HCT116 (cell line): ENCODE measurements around the gene SLC10A7. TPM values are rescaled to one million over a fixed set of nuclear protein-coding genes. Genes with fewer than 3 reads are reported as not detected.

Source experiments
- ATAC-seq: fragments of 200-7000 bp; cut with Tn5 transposase; 2 replicates; pipeline ENCODE4 v1.9.1; 2020; ENCODE audit warnings: mild to moderate bottlenecking, moderate library complexity
- BruUV-seq: library from RNA; stranded (reverse); fragments of 400-500 nt; replicated peaks from 2 replicates; lab custom pipeline; 2021; lab: Mats Ljungman, UMichigan
- CTCF ChIA-PET: fragments of 300-600 bp; sonication (Branson Sonifier 250); formaldehyde crosslinking; loops from one replicate; lab custom pipeline; 2021; ENCODE audit warnings: antibody characterized with exemption; lab: Charles Lee
- POLR2A ChIA-PET: fragments of 300-600, 350-600 bp; sonication (Branson Sonifier 250); formaldehyde crosslinking; loops from one replicate; lab custom pipeline; 2021; ENCODE audit warnings: antibody characterized with exemption; lab: Charles Lee
- RAD21 ChIA-PET, 2 experiments: fragments of 300-600 bp; sonication (Branson Sonifier 250); formaldehyde crosslinking; loops; one replicate each; lab custom pipeline; 2023; ENCODE audit warnings: low total read pairs in 2 of 2; ENCODE audit not compliant: uncharacterized antibody in 2 of 2, unreplicated experiment in 2 of 2, low non-redundant PET in 1 of 2; lab: Charles Lee
- DNase-seq: peaks from one replicate; pipeline ENCODE4 v3.0.0-alpha.2; 2010; ENCODE audit warnings: low read depth, low spot score
- H2AFZ ChIP-seq: fragments of 200-600 bp; shearing (Covaris generic), sonication (generic); 2 replicates; pipeline ENCODE4 v1.6.1; 2017; ENCODE audit warnings: low read depth, mixed run types, mixed read lengths, antibody characterized with exemption, low read length; ENCODE audit not compliant: poor library complexity, severe bottlenecking
- H3K27ac ChIP-seq: 2 replicates; pipeline ENCODE4 v1.5.1; 2012; ENCODE audit warnings: low read depth, low read length
- H3K27me3 ChIP-seq: fragments of 200-600 bp; sonication (generic); 2 replicates; pipeline ENCODE4 v1.6.1; 2016; ENCODE audit warnings: mixed run types, low read length, mixed read lengths; ENCODE audit not compliant: insufficient read depth
- H3K36me3 ChIP-seq, 2 experiments: fragments of 200-500 bp in 1 of 2; fragments of 200-600 bp in 1 of 2; sonication (Bioruptor generic) in 1 of 2; sonication (generic) in 1 of 2; 2 replicates each; pipeline versions ENCODE4 v1.5.1 to v1.6.1; 2014 to 2016; ENCODE audit warnings: low read length in 2 of 2, inconsistent platforms in 1 of 2, mixed read lengths in 1 of 2, mixed run types in 1 of 2; ENCODE audit not compliant: insufficient read depth in 2 of 2, control insufficient read depth in 1 of 2
- H3K4me1 ChIP-seq, 2 experiments: fragments of 200-600 bp in 1 of 2; sonication (generic) in 1 of 2; 2 replicates each; pipeline versions ENCODE4 v1.5.1 to v1.6.1; 2012 to 2017; ENCODE audit warnings: low read length in 2 of 2, inconsistent platforms in 1 of 2, mild to moderate bottlenecking in 1 of 2, mixed read lengths in 1 of 2, mixed run types in 1 of 2, moderate library complexity in 1 of 2; ENCODE audit not compliant: insufficient read depth in 2 of 2, control insufficient read depth in 1 of 2
- H3K4me2 ChIP-seq: fragments of 200-600 bp; sonication (generic); 2 replicates; pipeline ENCODE4 v1.6.1; 2017; ENCODE audit warnings: mixed run types, low read length, mixed read lengths
- H3K4me3 ChIP-seq, 2 experiments: fragments of 200-600 bp in 1 of 2; sonication (generic) in 1 of 2; replicated peaks in 1 of 2; 2 replicates each; pipeline ENCODE4 v1.5.1; 2011 to 2016; ENCODE audit warnings: low read length in 2 of 2, control low read depth in 1 of 2, low read depth in 1 of 2, mild to moderate bottlenecking in 1 of 2, mixed read lengths in 1 of 2, mixed run types in 1 of 2
- H3K79me2 ChIP-seq: fragments of 200-600 bp; sonication (generic); 2 replicates; pipeline ENCODE4 v1.6.1; 2017; ENCODE audit warnings: mild to moderate bottlenecking, mixed run types, low read length, moderate library complexity, mixed read lengths; ENCODE audit not compliant: insufficient read depth
- H3K9ac ChIP-seq: fragments of 200-600 bp; sonication (generic); 2 replicates; pipeline ENCODE4 v1.6.1; 2016; ENCODE audit warnings: low read length, mixed read lengths
- H3K9me2 ChIP-seq: fragments of 200-600 bp; sonication (generic), shearing (Covaris generic); 2 replicates; pipeline ENCODE4 v1.6.1; 2017; ENCODE audit warnings: mixed run types, mild to moderate bottlenecking, moderate library complexity; ENCODE audit not compliant: insufficient read depth
- H3K9me3 ChIP-seq, 2 experiments: fragments of 200-500 bp in 1 of 2; fragments of 200-600 bp in 1 of 2; sonication (Bioruptor generic) in 1 of 2; sonication (generic) in 1 of 2; 2 replicates each; pipeline ENCODE4 v1.6.1; 2014 to 2017; ENCODE audit warnings: low read length in 2 of 2, mixed read lengths in 2 of 2, inconsistent platforms in 1 of 2, low read depth in 1 of 2, mild to moderate bottlenecking in 1 of 2, mixed run types in 1 of 2, moderate library complexity in 1 of 2; ENCODE audit not compliant: control insufficient read depth in 1 of 2, insufficient read depth in 1 of 2
- H4K20me1 ChIP-seq: fragments of 200-600 bp; sonication (generic), shearing (Covaris generic); 2 replicates; pipeline ENCODE4 v1.6.1; 2017; ENCODE audit warnings: mixed run types, mild to moderate bottlenecking, moderate library complexity; ENCODE audit not compliant: insufficient read depth
- CEBPB ChIP-seq: IDR thresholded peaks from 2 replicates; pipeline ENCODE4 v1.6.1; 2012; ENCODE audit warnings: low read depth
- EGR1 ChIP-seq: IDR thresholded peaks from 2 replicates; pipeline ENCODE4 v1.6.1; 2012; ENCODE audit warnings: low read depth
- ELF1 ChIP-seq: IDR thresholded peaks from 2 replicates; pipeline ENCODE4 v1.6.1; 2012; ENCODE audit warnings: low read depth, borderline replicate concordance
- EZH2 ChIP-seq: fragments of 200-600 bp; sonication (generic); IDR thresholded peaks from 2 replicates; pipeline ENCODE4 v1.6.1; 2017; ENCODE audit warnings: antibody characterized with exemption, mixed run types
- EZH2phosphoT487 ChIP-seq: fragments of 200-600 bp; IDR thresholded peaks from 2 replicates; pipeline ENCODE4 v1.6.1; 2018; ENCODE audit warnings: antibody characterized with exemption, borderline replicate concordance
- FOSL1 ChIP-seq: IDR thresholded peaks from 2 replicates; pipeline ENCODE4 v1.6.1; 2012; ENCODE audit warnings: low read depth
- POLR2A ChIP-seq: IDR thresholded peaks from 2 replicates; pipeline ENCODE4 v1.7.0; 2011; ENCODE audit warnings: borderline replicate concordance; ENCODE audit not compliant: insufficient read depth, insufficient read length; ENCODE audit errors: extremely low read depth
- RAD21 ChIP-seq: IDR thresholded peaks from 2 replicates; pipeline ENCODE4 v1.6.1; 2012; ENCODE audit warnings: low read depth, mild to moderate bottlenecking
- SP1 ChIP-seq: IDR thresholded peaks from 2 replicates; pipeline ENCODE4 v1.6.1; 2012; ENCODE audit warnings: low read depth
- SRF ChIP-seq: IDR thresholded peaks from 2 replicates; pipeline ENCODE4 v1.6.1; 2012; ENCODE audit warnings: low read depth
- TCF7L2 ChIP-seq: IDR thresholded peaks from 2 replicates; pipeline ENCODE4 v1.7.0; 2011; ENCODE audit warnings: borderline replicate concordance, inconsistent platforms; ENCODE audit not compliant: insufficient read depth, insufficient read length; ENCODE audit errors: extremely low read depth
- YY1 ChIP-seq: IDR thresholded peaks from 2 replicates; pipeline ENCODE4 v1.6.1; 2011; ENCODE audit warnings: low read length, low read depth, moderate library complexity, mild to moderate bottlenecking; ENCODE audit not compliant: insufficient replicate concordance; ENCODE audit errors: extremely low read depth
- ZNF274 ChIP-seq: fragments of 200-500 bp; sonication (Bioruptor generic); IDR thresholded peaks from 2 replicates; pipeline ENCODE4 v1.6.1; 2014; ENCODE audit warnings: mild to moderate bottlenecking, low read depth, low read length, inconsistent platforms
- intact Hi-C: fragments of 100-400 bp; cut with micrococcal nuclease; formaldehyde crosslinking; loops from 2 replicates; pipeline ENCODE4 v1.10.0; 2022
- total RNA-seq: library from RNA; stranded (reverse); gene quantifications from one replicate; pipeline ENCODE4 v1.2.1, GENCODE V29; 2021; ENCODE audit not compliant: unreplicated experiment
- TF ChIP-seq, protein P1 (sequence below): IDR thresholded peaks from 2 replicates; pipeline ENCODE4 v1.6.1; 2012; ENCODE audit warnings: low read depth
- TF ChIP-seq, protein P2 (sequence below): IDR thresholded peaks from 2 replicates; pipeline ENCODE4 v1.6.1; 2011; ENCODE audit warnings: mild to moderate bottlenecking, low read length, moderate library complexity; ENCODE audit not compliant: insufficient replicate concordance; ENCODE audit errors: extremely low read depth
- TF ChIP-seq, protein P3 (sequence below): IDR thresholded peaks from 2 replicates; pipeline ENCODE4 v1.6.1; 2012
- TF ChIP-seq, protein P4 (sequence below): IDR thresholded peaks from 2 replicates; pipeline ENCODE4 v1.6.1; 2012

SLC10A7 gene
- total RNA-seq, 1 experiment from 2014 or later = 5.5 TPM

DNA sequence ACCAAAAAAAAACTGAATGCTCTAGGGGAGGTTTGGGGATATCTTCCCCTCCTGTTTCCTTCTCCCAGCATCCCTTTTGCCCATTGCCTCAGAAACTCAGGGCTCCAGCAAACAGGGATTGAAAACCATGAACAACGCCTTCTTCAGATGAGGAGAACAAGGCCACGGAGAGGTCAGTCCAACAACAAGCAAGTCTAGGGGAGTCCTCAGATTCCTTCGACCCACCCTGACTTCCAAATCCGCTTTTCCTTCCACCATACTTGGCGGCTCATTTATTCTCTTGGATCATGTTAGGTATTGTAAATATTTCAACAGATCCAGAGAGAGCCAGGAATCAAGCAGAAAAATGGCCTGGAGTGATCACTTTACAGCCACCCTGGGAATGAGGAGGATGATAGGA is 285.5 kb downstream of the SLC10A7 start:
- Histone ChIP-seq H4K20me1 (no peaks in the 10 kb centered on the region), H3K36me3 (no peaks in the 10 kb centered on the region), H3K27ac (no peak overlapping the region), H2AFZ (no peak overlapping the region), H3K4me3 (no peak overlapping the region), H3K9me3 (no peaks in the 10 kb centered on the region), H3K4me2 (no peak overlapping the region), H3K9ac (no peak overlapping the region), H3K79me2 (no peaks in the 10 kb centered on the region), H3K27me3 (no peaks in the 10 kb centered on the region), H3K4me1 (peaks cover 8 to 17% of the 10 kb centered on the region in 2 experiments), H3K9me2 (no peaks in the 10 kb centered on the region)
- RAD21 ChIA-PET = no interaction called here
- intact Hi-C loops = no loop called here
- DNase-seq (no peak), ATAC-seq (no peak)
- CTCF ChIA-PET = no interaction called here
- no TSS peak for BruUV-seq
- POLR2A ChIA-PET = no interaction called here
- TF ChIP-seq, protein P1, sequence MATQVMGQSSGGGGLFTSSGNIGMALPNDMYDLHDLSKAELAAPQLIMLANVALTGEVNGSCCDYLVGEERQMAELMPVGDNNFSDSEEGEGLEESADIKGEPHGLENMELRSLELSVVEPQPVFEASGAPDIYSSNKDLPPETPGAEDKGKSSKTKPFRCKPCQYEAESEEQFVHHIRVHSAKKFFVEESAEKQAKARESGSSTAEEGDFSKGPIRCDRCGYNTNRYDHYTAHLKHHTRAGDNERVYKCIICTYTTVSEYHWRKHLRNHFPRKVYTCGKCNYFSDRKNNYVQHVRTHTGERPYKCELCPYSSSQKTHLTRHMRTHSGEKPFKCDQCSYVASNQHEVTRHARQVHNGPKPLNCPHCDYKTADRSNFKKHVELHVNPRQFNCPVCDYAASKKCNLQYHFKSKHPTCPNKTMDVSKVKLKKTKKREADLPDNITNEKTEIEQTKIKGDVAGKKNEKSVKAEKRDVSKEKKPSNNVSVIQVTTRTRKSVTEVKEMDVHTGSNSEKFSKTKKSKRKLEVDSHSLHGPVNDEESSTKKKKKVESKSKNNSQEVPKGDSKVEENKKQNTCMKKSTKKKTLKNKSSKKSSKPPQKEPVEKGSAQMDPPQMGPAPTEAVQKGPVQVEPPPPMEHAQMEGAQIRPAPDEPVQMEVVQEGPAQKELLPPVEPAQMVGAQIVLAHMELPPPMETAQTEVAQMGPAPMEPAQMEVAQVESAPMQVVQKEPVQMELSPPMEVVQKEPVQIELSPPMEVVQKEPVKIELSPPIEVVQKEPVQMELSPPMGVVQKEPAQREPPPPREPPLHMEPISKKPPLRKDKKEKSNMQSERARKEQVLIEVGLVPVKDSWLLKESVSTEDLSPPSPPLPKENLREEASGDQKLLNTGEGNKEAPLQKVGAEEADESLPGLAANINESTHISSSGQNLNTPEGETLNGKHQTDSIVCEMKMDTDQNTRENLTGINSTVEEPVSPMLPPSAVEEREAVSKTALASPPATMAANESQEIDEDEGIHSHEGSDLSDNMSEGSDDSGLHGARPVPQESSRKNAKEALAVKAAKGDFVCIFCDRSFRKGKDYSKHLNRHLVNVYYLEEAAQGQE = no peak
- TF ChIP-seq TCF7L2 (no peak), SP1 (no peak), EZH2phosphoT487 (no peak), CEBPB (no peak), YY1 (no peak), POLR2A (no peak), ELF1 (no peak), EGR1 (no peak), EZH2 (no peak), RAD21 (no peak), SRF (no peak), FOSL1 (no peak), ZNF274 (no peak)
- TF ChIP-seq, protein P2, sequence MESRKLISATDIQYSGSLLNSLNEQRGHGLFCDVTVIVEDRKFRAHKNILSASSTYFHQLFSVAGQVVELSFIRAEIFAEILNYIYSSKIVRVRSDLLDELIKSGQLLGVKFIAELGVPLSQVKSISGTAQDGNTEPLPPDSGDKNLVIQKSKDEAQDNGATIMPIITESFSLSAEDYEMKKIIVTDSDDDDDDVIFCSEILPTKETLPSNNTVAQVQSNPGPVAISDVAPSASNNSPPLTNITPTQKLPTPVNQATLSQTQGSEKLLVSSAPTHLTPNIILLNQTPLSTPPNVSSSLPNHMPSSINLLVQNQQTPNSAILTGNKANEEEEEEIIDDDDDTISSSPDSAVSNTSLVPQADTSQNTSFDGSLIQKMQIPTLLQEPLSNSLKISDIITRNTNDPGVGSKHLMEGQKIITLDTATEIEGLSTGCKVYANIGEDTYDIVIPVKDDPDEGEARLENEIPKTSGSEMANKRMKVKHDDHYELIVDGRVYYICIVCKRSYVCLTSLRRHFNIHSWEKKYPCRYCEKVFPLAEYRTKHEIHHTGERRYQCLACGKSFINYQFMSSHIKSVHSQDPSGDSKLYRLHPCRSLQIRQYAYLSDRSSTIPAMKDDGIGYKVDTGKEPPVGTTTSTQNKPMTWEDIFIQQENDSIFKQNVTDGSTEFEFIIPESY = no peak
- TF ChIP-seq, protein P3, sequence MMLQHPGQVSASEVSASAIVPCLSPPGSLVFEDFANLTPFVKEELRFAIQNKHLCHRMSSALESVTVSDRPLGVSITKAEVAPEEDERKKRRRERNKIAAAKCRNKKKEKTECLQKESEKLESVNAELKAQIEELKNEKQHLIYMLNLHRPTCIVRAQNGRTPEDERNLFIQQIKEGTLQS = no peak
- TF ChIP-seq, protein P4, sequence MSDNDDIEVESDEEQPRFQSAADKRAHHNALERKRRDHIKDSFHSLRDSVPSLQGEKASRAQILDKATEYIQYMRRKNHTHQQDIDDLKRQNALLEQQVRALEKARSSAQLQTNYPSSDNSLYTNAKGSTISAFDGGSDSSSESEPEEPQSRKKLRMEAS = no peak
